ENCODE results near the gene SCNN1A.
"Not testable (repeated sequence)": the region's sequence is repeated elsewhere in the genome, so short reads cannot be mapped to it uniquely, and the experiment has no call there.

Gene SCNN1A

GRCh38 chr12:6355491-6356373, 19.6 kb downstream of the SCNN1A start:
- intact Hi-C loops (cut with micrococcal nuclease): no loop called here
- H3K4me1 Mint-ChIP-seq (ENCODE audit: low read depth): peaks cover 98% of the 10 kb centered on the region
- H3K4me3 Mint-ChIP-seq: peak overlapping the region; percentile 13
- peaks cover 2% of the 10 kb centered on the region for H3K27me3 Mint-ChIP-seq
- no peaks in the 10 kb centered on the region for H3K9me3 Mint-ChIP-seq
- peak overlapping the region; percentile 90 for H3K27ac Mint-ChIP-seq
- no peaks in the 10 kb centered on the region for H3K36me3 Mint-ChIP-seq (ENCODE audit: low read depth)

- H3K27ac Mint-ChIP-seq: peak overlapping the region; percentile 90
- H3K36me3 Mint-ChIP-seq (ENCODE audit: low read depth): no peaks in the 10 kb centered on the region
- peaks cover 89% of the 10 kb centered on the region for H3K4me1 Mint-ChIP-seq (ENCODE audit: low read depth)
- no peaks in the 10 kb centered on the region for H3K9me3 Mint-ChIP-seq
- intact Hi-C loops (cut with micrococcal nuclease): no loop called here
- peaks cover 2% of the 10 kb centered on the region for H3K27me3 Mint-ChIP-seq
- no peak overlapping the region for H3K4me3 Mint-ChIP-seq
Measured at GRCh38 chr12:6354495-6355393, 20.6 kb downstream of the SCNN1A start.

GRCh38 chr12:6352193-6353173, 22.9 kb downstream of the SCNN1A start:
- peak overlapping the region; percentile 90 for H3K27ac Mint-ChIP-seq
- H3K4me1 Mint-ChIP-seq (ENCODE audit: low read depth): peaks cover 82% of the 10 kb centered on the region
- intact Hi-C loops (cut with micrococcal nuclease): no loop called here
- no peaks in the 10 kb centered on the region for H3K9me3 Mint-ChIP-seq
- H3K27me3 Mint-ChIP-seq: peaks cover 2% of the 10 kb centered on the region
- no peaks in the 10 kb centered on the region for H3K36me3 Mint-ChIP-seq (ENCODE audit: low read depth)
- peak overlapping the region; percentile 9 for H3K4me3 Mint-ChIP-seq

GRCh38 chr12:6351622-6352021, 23.7 kb downstream of the SCNN1A start:
- Mint-ChIP-seq H3K27ac (peak overlapping the region; percentile 90), H3K4me1 (ENCODE audit: low read depth) (peaks cover 82% of the 10 kb centered on the region), H3K27me3 (peaks cover 4% of the 10 kb centered on the region), H3K36me3 (ENCODE audit: low read depth) (no peaks in the 10 kb centered on the region), H3K9me3 (no peaks in the 10 kb centered on the region), H3K4me3 (no peak overlapping the region)
- intact Hi-C loops (cut with micrococcal nuclease): no loop called here

- H3K27me3 Mint-ChIP-seq: peaks cover 2% of the 10 kb centered on the region
- no peaks in the 10 kb centered on the region for H3K9me3 Mint-ChIP-seq
- peak overlapping the region; percentile 46 for H3K4me3 Mint-ChIP-seq
- no peaks in the 10 kb centered on the region for H3K36me3 Mint-ChIP-seq (ENCODE audit: low read depth)
- H3K27ac Mint-ChIP-seq: peak overlapping the region; percentile 79
- peaks cover 77% of the 10 kb centered on the region for H3K4me1 Mint-ChIP-seq (ENCODE audit: low read depth)
- intact Hi-C loops (cut with micrococcal nuclease): no loop called here
Measured at GRCh38 chr12:6347367-6348338, 27.7 kb downstream of the SCNN1A start.

- no peak overlapping the region for H3K4me3 Mint-ChIP-seq
- H3K9me3 Mint-ChIP-seq: no peaks in the 10 kb centered on the region
- no peaks in the 10 kb centered on the region for H3K36me3 Mint-ChIP-seq (ENCODE audit: low read depth)
- peak overlapping the region; percentile 79 for H3K27ac Mint-ChIP-seq
- peaks cover 2% of the 10 kb centered on the region for H3K27me3 Mint-ChIP-seq
- intact Hi-C loops (cut with micrococcal nuclease): no loop called here
- H3K4me1 Mint-ChIP-seq (ENCODE audit: low read depth): peaks cover 77% of the 10 kb centered on the region
Measured at GRCh38 chr12:6346942-6347341, 28.4 kb downstream of the SCNN1A start.

GRCh38 chr12:6346235-6346832, 29.0 kb downstream of the SCNN1A start:
- H3K36me3 Mint-ChIP-seq (ENCODE audit: low read depth): no peaks in the 10 kb centered on the region
- no peaks in the 10 kb centered on the region for H3K9me3 Mint-ChIP-seq
- H3K4me3 Mint-ChIP-seq: no peak overlapping the region
- peaks cover 73% of the 10 kb centered on the region for H3K4me1 Mint-ChIP-seq (ENCODE audit: low read depth)
- intact Hi-C loops (cut with micrococcal nuclease): no loop called here
- peak overlapping the region; percentile 79 for H3K27ac Mint-ChIP-seq
- H3K27me3 Mint-ChIP-seq: peaks cover 2% of the 10 kb centered on the region

- no peak overlapping the region for H3K4me3 Mint-ChIP-seq
- intact Hi-C loops (cut with micrococcal nuclease): no loop called here
- peaks cover 2% of the 10 kb centered on the region for H3K27me3 Mint-ChIP-seq
Measured at GRCh38 chr12:6345319-6346091, 29.9 kb downstream of the SCNN1A start.

GRCh38 chr12:6344101-6344660, 31.2 kb downstream of the SCNN1A start:
- H3K4me3 Mint-ChIP-seq; H3K36me3 Mint-ChIP-seq (ENCODE audit: low read depth); H3K27me3 Mint-ChIP-seq; intact Hi-C loops (cut with micrococcal nuclease); H3K9me3 Mint-ChIP-seq; H3K27ac Mint-ChIP-seq: not testable (repeated sequence)
- peaks cover 68% of the 10 kb centered on the region for H3K4me1 Mint-ChIP-seq (ENCODE audit: low read depth)

More at GRCh38 chr12:6345319-6346091, 29.9 kb downstream of the SCNN1A start:
- Mint-ChIP-seq H3K27ac (peak overlapping the region; percentile 79), H3K4me1 (ENCODE audit: low read depth) (peaks cover 68% of the 10 kb centered on the region), H3K36me3 (ENCODE audit: low read depth) (no peaks in the 10 kb centered on the region), H3K9me3 (no peaks in the 10 kb centered on the region)

- H3K27ac Mint-ChIP-seq: no peak overlapping the region
Measured at GRCh38 chr12:6343518-6343917, 31.8 kb downstream of the SCNN1A start.

GRCh38 chr12:6342140-6342889, 33.0 kb downstream of the SCNN1A start:
- no peaks in the 10 kb centered on the region for H3K9me3 Mint-ChIP-seq
- H3K4me3 Mint-ChIP-seq: no peak overlapping the region
- intact Hi-C loops (cut with micrococcal nuclease): no loop called here
- H3K36me3 Mint-ChIP-seq (ENCODE audit: low read depth): no peaks in the 10 kb centered on the region
- H3K27ac Mint-ChIP-seq: no peak overlapping the region
- peaks cover 2% of the 10 kb centered on the region for H3K27me3 Mint-ChIP-seq
- peaks cover 51% of the 10 kb centered on the region for H3K4me1 Mint-ChIP-seq (ENCODE audit: low read depth)

More at GRCh38 chr12:6343518-6343917, 31.8 kb downstream of the SCNN1A start:
- Mint-ChIP-seq H3K36me3 (ENCODE audit: low read depth) (no peaks in the 10 kb centered on the region), H3K4me1 (ENCODE audit: low read depth) (peaks cover 63% of the 10 kb centered on the region), H3K9me3 (no peaks in the 10 kb centered on the region), H3K4me3 (no peak overlapping the region), H3K27me3 (peaks cover 2% of the 10 kb centered on the region)
- intact Hi-C loops (cut with micrococcal nuclease): no loop called here
